ENCODE results near the gene RNU6-8. TPM values are rescaled to one million over a fixed set of nuclear protein-coding genes. Genes with fewer than 3 reads are reported as not detected.

The RNU6-8 gene
- total RNA-seq, 4 donors from 2014 or later, result not detected

- H3K4me3 ChIP-seq (ENCODE audit: low read depth, poor library complexity, severe bottlenecking), result peak overlapping the region; percentile 29
- WGBS, 2 donors, result 6% methylated on average over 14 of the region's 14 CpGs
- DNase-seq (ENCODE audit: low spot score in 2 of 2), result no peak
- intact Hi-C loops (cut with DNase I; ENCODE audit: low total_unique reads), result no loop called here
- TF ChIP-seq CTCF (IDR thresholded peaks at IDR 0.05) (no peak), POLR2A (IDR thresholded peaks at IDR 0.05) (no peak)
These were observed 874 bp upstream of the RNU6-8 start for GRCh38 chr14:32203928-32204357.

- H3K4me3 ChIP-seq (ENCODE audit: low read depth, poor library complexity, severe bottlenecking), result no peak overlapping the region
- intact Hi-C loops (cut with DNase I; ENCODE audit: low total_unique reads), result no loop called here
- DNase-seq (ENCODE audit: low spot score in 2 of 2), result no peak
- no peak for TF ChIP-seq POLR2A (IDR thresholded peaks at IDR 0.05)
- no peak for TF ChIP-seq CTCF (IDR thresholded peaks at IDR 0.05)
- WGBS, 2 donors, result 2 to 4% methylated on average over 8 of the region's 8 CpGs
These were observed 525 bp downstream of the RNU6-8 start for GRCh38 chr14:32202491-32202997.

GRCh38 chr14:32201816-32202490, 1.1 kb downstream of the RNU6-8 start, which contains the start of gene RNU6-7:
Gene RNU6-7 (plus strand): TSS chr14:32202045.
- no peak for TF ChIP-seq CTCF (IDR thresholded peaks at IDR 0.05)
- TF ChIP-seq POLR2A (IDR thresholded peaks at IDR 0.05), result no peak
- intact Hi-C loops (cut with DNase I; ENCODE audit: low total_unique reads), result no loop called here
- H3K4me3 ChIP-seq (ENCODE audit: low read depth, poor library complexity, severe bottlenecking), result peak within 1 kb of the TSS; percentile 50
- 2 to 3% methylated on average over 38 to 40 of the region's 40 CpGs for WGBS, 2 donors
- no peak for DNase-seq (ENCODE audit: low spot score in 2 of 2)

- H3K4me3 ChIP-seq (ENCODE audit: low read depth, poor library complexity, severe bottlenecking), result peak overlapping the region; percentile 50
- 0 to 1% methylated on average over 24 to 43 of the region's 46 CpGs for WGBS, 2 donors
- TF ChIP-seq POLR2A (IDR thresholded peaks at IDR 0.05) (no peak), CTCF (IDR thresholded peaks at IDR 0.05) (peak in 1 of 3 donors; percentile 25)
- intact Hi-C loops (cut with DNase I; ENCODE audit: low total_unique reads), result no loop called here
- DNase-seq (ENCODE audit: low spot score in 2 of 2), result peak; percentile 45 to 95
These were observed 1.8 kb downstream of the RNU6-8 start for GRCh38 chr14:32201193-32201815.

- H3K4me3 ChIP-seq (ENCODE audit: low read depth, poor library complexity, severe bottlenecking), result peak overlapping the region; percentile 50
- TF ChIP-seq CTCF (IDR thresholded peaks at IDR 0.05) (no peak), POLR2A (IDR thresholded peaks at IDR 0.05) (no peak)
- intact Hi-C loops (cut with DNase I; ENCODE audit: low total_unique reads), result no loop called here
- no peak for DNase-seq (ENCODE audit: low spot score in 2 of 2)
- WGBS, 2 donors, result 13 to 16% methylated on average over 14 of the region's 14 CpGs
These were observed 2.5 kb downstream of the RNU6-8 start for GRCh38 chr14:32200368-32201192.

Data from lower leg skin (tissue), 4 donors.